SH-SY5Y (cell line): ENCODE data around the gene CTNNA3.

Experiments
- GATA2 ChIP-seq: IDR thresholded peaks from 2 replicates; pipeline ENCODE4 v1.6.1; 2011; ENCODE audit warnings: mild to moderate bottlenecking, low read depth, low read length
- GATA3 ChIP-seq: IDR thresholded peaks from 2 replicates; pipeline ENCODE4 v1.6.1; 2011; ENCODE audit warnings: low read depth, mild to moderate bottlenecking, low read length, moderate library complexity

CTNNA3 gene

DNA sequence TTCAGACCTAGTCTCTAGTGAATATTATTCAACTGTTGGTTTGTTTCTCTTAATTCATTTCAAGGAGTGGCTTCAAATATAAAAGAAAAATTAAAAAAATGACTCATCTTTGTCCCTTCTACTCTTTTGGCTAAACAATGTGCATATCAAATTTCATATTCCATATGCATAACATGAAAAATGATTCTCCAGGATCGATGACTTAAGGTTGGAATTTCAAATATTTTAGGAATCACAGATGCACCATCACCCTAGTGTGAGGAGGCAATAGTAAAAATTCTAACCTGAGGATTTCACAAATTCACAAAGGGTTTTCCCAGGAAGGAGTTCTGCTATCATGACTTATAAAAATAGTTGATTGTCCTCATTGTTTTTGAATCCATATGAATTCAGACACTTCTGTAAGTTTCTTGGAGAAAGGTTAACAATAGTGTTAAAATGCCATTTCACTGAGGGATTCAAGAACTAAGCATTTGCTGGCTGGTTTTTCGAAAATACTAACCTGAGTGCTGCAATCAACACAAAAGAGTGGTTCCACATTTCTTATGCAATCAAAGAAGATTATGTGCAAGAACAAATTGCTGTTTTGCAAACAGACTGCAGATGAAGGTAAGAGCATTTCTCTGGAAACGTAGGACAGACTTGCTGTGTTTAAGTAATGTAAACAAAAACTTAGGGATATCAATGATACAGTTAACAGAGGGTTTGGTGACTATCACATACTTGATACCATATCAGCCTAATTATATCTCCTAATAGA, 1317.7 kb downstream of the CTNNA3 start:
- TF ChIP-seq GATA2 (no peak), GATA3 (no peak)

DNA sequence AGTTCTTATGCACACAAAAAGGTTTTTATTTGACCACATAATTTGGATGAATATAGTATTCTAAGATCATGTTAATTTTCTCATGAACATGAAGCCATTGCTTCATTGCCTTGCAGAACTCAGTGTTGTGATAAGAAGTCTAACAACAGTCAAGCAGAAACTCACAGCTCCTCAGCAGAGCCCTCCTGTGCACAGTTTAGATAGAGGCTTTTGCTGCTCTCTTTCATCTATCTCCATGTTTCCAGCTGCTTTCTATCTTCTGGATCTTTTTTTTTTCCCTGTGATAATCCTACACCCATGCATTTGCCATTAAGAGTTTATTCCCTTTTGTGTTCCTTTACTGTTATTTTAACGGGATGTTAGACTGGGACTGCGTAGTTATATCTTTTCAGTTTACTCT, 1327.8 kb downstream of the CTNNA3 start:
- TF ChIP-seq GATA3 (no peak), GATA2 (no peak)

DNA sequence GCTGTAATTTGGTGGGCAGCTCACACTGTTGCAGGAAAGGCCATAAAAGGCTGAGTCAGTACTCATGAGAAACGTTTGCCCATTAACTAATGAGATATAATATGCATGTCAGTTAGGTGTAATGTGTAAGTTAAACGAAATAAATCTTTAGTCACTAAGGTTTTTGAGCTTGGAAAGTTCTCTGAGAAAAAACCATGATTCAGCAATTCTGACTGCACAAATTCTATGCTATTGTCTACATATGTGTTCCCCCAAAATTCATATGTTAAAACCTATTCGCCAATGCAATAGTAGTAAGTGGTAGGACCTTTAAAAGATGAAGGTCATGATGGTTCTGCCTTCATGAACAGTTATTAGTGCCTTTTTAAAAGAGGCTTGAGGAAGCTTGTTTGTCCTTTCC, 1329.8 kb downstream of the CTNNA3 start:
- TF ChIP-seq GATA2 (no peak), GATA3 (no peak)

DNA sequence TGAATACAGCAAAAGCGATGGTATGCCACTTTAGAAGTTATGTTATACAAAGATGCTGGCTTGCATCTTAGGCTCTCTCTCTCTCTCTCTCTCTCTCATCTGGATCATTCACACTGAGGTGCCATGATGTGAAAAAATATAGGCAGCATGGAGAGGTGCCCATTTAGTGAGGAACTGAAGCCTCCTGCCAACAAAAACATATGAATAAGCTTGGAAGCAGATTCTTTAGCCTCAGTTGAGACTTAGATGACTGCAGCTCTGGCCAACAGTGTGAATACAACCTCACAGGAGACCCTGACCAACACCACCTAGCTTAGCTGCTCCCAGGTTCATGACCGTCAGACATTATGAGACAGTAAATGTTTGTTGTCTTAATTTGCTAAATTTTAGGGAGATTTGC, 1330.3 kb downstream of the CTNNA3 start:
- TF ChIP-seq GATA3 (no peak), GATA2 (no peak)

DNA sequence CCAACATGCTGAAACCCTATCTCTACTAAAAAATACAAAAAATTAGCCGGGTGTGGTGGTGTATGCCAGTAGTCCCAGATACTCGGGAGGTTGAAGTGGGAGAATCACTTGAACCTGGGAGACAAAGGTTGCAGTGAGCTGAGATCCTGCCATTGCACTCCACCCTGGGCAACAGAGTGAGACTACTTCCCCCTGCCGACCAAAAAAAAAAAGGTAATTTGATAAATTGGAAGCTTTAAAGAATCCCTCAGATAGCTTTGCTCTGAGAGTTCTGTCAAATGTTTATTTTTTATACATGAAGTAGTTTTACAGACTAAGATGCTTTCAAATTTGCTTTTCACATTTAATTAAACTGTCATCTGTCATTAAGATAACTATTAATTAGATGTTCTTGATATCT, 1333.5 kb downstream of the CTNNA3 start:
- TF ChIP-seq GATA3 = no peak
- no peak for TF ChIP-seq GATA2

DNA sequence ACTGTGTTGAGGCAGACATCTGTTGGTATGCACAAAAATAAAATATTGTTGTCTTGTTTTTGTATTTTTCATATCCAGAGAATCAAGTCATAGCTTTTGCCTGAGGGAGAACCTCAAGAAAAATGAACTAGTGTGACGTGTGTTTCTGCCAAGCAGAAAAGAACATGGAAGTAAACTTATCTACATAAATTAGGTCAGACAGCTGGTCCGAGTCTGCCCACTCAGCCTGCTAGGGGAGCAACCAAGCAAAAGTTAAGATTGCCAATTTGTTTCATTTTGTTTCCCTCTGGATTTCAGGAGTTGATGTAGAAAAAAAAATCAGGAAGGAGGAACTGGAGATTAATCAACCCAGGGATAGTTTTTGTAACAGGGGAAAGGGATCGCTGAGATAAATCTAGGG, 1342.6 kb downstream of the CTNNA3 start:
- TF ChIP-seq GATA2 = no peak
- TF ChIP-seq GATA3 = no peak

DNA sequence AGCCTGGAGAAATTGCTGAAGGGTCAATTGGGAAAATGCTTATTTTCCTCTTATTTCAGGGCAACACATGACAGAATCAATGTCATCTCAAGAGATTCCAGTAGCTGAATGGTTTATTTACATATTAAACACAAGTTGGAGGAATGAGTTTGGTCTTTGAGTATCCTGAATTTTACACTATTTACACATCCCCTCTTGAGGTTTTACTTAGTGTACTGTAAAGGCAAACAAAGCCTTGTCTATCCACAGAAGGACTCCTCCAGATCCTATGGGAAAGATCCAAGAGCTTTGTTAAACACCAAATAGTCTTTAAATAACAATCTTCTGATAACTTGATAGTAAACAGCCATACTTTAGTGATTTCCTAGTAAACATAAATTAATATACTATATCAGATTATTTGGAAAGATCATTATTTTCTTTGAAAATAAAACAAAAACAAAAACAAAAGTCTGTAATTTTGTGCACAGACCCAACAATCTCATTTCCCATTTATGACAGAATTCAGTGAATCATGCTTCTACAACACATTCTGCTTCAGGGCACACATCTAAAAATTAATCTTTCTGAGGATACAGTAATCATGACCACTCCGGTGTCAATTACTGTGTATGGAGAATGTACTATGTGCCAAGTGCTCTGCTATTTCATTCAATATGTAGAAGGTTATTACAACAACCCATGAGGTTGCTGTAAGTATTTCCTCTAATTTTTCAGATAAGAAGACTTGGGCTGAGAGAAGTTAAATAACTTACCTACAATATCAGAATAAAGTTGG, 1345.2 kb downstream of the CTNNA3 start:
- TF ChIP-seq GATA2 (no peak), GATA3 (no peak)

DNA sequence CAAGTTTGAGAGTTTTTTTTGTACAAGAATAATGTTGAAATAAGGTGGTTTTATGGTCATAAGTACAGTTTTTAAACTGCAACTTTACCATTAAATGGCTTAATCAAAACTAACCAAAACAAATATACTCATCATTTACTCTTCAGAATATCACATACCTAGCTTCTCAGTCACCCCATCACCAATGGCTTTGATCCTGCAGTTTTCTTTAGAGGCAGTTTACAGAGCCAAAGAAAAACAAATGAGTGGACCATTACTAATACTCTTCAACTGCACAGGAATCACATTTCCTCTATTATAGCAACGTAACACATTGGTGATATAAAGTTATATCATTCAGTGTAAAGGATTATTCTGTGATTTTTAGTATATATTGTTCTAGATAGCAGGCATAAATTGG, 1346.3 kb downstream of the CTNNA3 start:
- TF ChIP-seq GATA2 = no peak
- TF ChIP-seq GATA3 = no peak

DNA sequence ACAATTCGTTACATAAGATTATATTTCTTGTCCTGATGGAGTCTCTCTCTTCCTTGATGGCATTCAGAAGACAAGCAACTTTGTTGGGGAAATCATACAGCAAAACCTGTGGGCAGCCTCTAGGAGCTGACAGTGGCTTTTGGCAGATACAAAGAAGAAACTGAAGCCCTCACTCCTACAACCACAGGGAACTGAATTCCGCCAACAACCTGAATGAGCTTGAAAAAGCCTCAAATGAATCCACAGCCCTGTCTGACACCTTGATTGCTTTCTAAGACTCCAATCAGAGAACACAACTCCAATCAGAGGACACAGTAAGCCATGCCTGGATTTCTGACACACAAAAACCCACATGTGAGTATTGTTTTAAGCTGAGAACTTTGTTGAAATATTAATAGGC, 1346.9 kb downstream of the CTNNA3 start:
- TF ChIP-seq GATA2 = no peak
- TF ChIP-seq GATA3 = no peak

DNA sequence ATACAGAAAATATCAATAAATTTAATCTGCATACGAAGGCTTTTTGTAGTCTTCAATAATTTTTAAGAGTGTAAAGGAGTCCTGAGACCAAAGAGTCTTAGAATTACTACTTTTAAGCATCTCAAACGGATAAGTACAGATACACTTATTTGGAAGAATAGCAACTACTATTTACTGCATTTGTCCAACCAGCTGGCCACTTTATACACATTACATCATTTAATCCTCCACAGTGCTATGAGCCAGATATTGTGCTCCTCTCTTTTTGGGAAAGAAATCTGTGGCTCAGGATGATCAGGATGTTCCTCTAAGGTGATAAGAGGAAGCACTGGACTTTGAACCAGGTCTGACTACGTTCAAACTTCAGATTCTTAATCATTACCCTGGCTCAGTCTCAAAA, 1358.8 kb downstream of the CTNNA3 start:
- no peak for TF ChIP-seq GATA2
- no peak for TF ChIP-seq GATA3

DNA sequence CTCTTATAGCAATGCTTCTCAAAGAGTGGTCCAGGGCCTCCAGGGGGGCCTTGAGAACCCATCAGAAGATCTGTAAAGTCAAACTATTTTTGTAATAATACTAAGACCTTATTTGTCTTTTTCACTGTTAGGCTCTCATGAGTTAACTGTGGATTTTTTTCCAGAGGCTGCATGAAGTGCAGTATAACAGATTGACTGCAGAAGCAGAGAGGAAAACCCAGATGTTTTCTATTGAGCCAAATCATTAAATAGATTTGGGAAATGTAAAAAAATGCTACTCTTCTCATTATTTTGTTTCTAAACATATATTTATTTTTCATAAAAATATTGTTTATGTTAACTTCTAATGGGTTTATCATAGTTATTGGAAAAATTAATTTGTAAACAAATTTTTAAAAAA, 1359.2 kb downstream of the CTNNA3 start:
- TF ChIP-seq GATA3 (no peak), GATA2 (no peak)

DNA sequence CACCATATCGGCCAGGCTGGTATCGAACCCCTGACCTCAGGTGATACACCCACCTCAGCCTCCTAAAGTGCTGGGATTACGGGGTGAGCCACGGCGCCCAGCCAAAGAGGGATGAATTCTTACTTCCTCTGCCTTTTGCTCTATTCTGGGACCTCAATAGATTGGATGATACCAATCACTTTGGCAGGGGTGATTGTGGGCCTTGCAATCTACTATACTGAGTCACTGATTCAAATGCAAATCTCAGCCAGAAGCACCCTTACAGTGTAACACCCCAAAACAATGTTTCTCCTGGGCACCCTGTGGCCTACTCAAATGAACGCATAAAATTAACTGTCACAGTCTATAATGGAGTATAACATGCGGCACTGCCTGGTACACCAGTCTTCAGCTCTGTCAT, 1366.8 kb downstream of the CTNNA3 start:
- TF ChIP-seq GATA3 = no peak
- no peak for TF ChIP-seq GATA2

DNA sequence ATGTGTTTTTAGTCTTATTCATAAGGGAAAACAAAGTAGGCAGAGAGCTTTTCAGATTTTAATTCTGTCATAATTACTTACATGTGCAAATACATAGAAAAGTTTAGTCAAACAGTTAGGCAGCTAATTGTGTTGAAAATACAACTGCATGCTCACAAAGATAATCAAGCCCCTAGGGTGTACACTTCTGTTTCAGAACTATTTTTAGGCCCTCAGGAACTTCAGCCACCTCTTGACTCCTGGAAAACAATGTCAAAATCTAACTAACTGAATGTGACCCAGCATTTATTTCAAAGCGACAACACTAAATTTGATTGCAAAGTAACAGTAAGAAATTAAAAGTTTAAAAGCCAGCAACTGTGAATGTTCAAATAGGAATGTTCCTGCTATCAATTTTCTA, 1369.1 kb downstream of the CTNNA3 start:
- TF ChIP-seq GATA3 (no peak), GATA2 (no peak)

DNA sequence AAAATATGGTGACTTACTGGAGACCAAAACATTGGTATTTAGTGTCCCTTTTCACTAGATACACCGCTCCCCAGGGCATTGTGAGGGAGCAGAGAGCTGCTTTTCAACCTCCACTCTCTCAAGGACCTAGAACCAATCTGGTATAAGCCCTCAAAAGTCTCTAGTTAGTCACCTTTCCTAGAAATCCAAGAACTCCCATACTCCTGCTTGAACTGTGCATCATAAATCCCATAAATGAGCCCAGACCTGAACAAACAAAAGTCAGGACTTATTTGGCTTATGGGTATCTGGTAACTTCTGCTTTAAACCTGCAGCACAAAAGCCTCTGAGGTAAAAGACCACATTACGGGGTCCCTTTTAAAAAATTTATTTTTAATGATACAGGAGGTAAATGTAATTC, 1373.2 kb downstream of the CTNNA3 start:
- TF ChIP-seq GATA2 = no peak
- TF ChIP-seq GATA3 = no peak
